CD8-positive, alpha-beta memory T cell (primary cell): ENCODE measurements around the gene DNAAF8. TPM values are rescaled to one million over a fixed set of nuclear protein-coding genes. Genes with fewer than 3 reads are reported as not detected.
A peak's percentile ranks its signal among the peaks of the same experiment; 100 is the strongest.

Experiments
- CTCF ChIA-PET: fragments of 350-600 bp; sonication (Branson Sonifier 250); formaldehyde crosslinking; loops from one replicate; lab custom pipeline; 2021; ENCODE audit warnings: antibody characterized with exemption; lab: Charles Lee
- POLR2A ChIA-PET: fragments of 350-600 bp; sonication (Branson Sonifier 250); formaldehyde crosslinking; loops from one replicate; lab custom pipeline; 2021; ENCODE audit warnings: antibody characterized with exemption; lab: Charles Lee
- DNase-seq, 5 donors: peaks; one replicate each; pipeline versions ENCODE4 v3.0.0 to v3.0.0-alpha.2; 2020 to 2022; ENCODE audit warnings: mixed read lengths in 1 of 5
- H3K27ac ChIP-seq: one replicate; pipeline ENCODE4 v1.7.0; 2013; ENCODE audit warnings: low read depth, mild to moderate bottlenecking, low read length, moderate library complexity
- H3K27me3 ChIP-seq: 2 replicates; pipeline ENCODE4 v1.7.0; 2013; ENCODE audit warnings: low read length, mild to moderate bottlenecking; ENCODE audit not compliant: insufficient read depth, poor library complexity, severe bottlenecking
- H3K36me3 ChIP-seq: 2 replicates; pipeline ENCODE4 v1.7.0; 2013; ENCODE audit warnings: mild to moderate bottlenecking, low read length, moderate library complexity; ENCODE audit not compliant: insufficient read depth
- H3K4me1 ChIP-seq: 2 replicates; pipeline ENCODE4 v1.7.0; 2013; ENCODE audit warnings: mild to moderate bottlenecking, low read length, moderate library complexity; ENCODE audit not compliant: insufficient read depth
- H3K4me3 ChIP-seq: 2 replicates; pipeline ENCODE4 v1.7.0; 2013; ENCODE audit warnings: mild to moderate bottlenecking, low read length
- H3K9me3 ChIP-seq: 2 replicates; pipeline ENCODE4 v1.7.0; 2013; ENCODE audit warnings: mild to moderate bottlenecking, low read length
- H3K27ac Mint-ChIP-seq, 8 donors: one replicate each; pipeline ENCODE4 v1.8.0; 2020 to 2021; ENCODE audit warnings: mixed read lengths in 8 of 8, mild to moderate bottlenecking in 6 of 8, inconsistent platforms in 3 of 8, moderate library complexity in 3 of 8
- H3K27me3 Mint-ChIP-seq, 2 donors: one replicate each; pipeline ENCODE4 v1.8.0; 2020 to 2021; ENCODE audit warnings: mixed read lengths in 2 of 2, mild to moderate bottlenecking in 1 of 2, moderate library complexity in 1 of 2
- H3K36me3 Mint-ChIP-seq, 3 donors: one replicate each; pipeline ENCODE4 v1.8.0; 2020 to 2021; ENCODE audit warnings: mixed read lengths in 3 of 3, inconsistent platforms in 1 of 3, mild to moderate bottlenecking in 1 of 3
- H3K4me1 Mint-ChIP-seq, 3 donors: one replicate each; pipeline ENCODE4 v1.8.0; 2020 to 2021; ENCODE audit warnings: mixed read lengths in 3 of 3, inconsistent platforms in 1 of 3, mild to moderate bottlenecking in 1 of 3
- H3K4me3 Mint-ChIP-seq, 7 donors: one replicate each; pipeline ENCODE4 v1.8.0; 2020 to 2021; ENCODE audit warnings: mixed read lengths in 7 of 7, mild to moderate bottlenecking in 6 of 7, moderate library complexity in 4 of 7, inconsistent platforms in 2 of 7
- H3K9me3 Mint-ChIP-seq, 5 donors: one replicate each; pipeline ENCODE4 v1.8.0; 2020 to 2022; ENCODE audit warnings: mixed read lengths in 5 of 5, mild to moderate bottlenecking in 3 of 5, moderate library complexity in 2 of 5, inconsistent platforms in 1 of 5
- polyA plus RNA-seq: library from polyadenylated mRNA; unstranded; fragments of 300-500 nt; fragmentation: Illumina TruSeq; gene quantifications from one replicate; pipeline ENCODE4 v1.2.3, GENCODE V29; 2021
- total RNA-seq, 2 experiments: library from RNA; stranded (reverse); gene quantifications; one replicate each; pipeline ENCODE4 v1.2.3, GENCODE V29; 2021

Gene DNAAF8
- total and polyA plus RNA-seq, 3 experiments from 2014 or later = 0.15 to 0.35 (median 0.31) TPM

- Histone ChIP-seq H3K9me3 (no peaks in the 10 kb centered on the region), H3K36me3 (peaks cover under 1% of the 10 kb centered on the region), H3K4me1 (peaks cover 12% of the 10 kb centered on the region), H3K27ac (no peak overlapping the region), H3K27me3 (no peaks in the 10 kb centered on the region), H3K4me3 (no peak overlapping the region)
- Mint-ChIP-seq H3K4me3 (no peak overlapping the region), H3K27me3 (no peaks in the 10 kb centered on the region), H3K9me3 (no peaks in the 10 kb centered on the region), H3K27ac (no peak overlapping the region), H3K36me3 (peaks cover 0 to 48% (median 0%) of the 10 kb centered on the region in 3 donors), H3K4me1 (peaks cover 5 to 16% (median 7%) of the 10 kb centered on the region in 3 donors)
- DNase-seq = peak in 1 of 5 donors; percentile 26
- ChIA-PET POLR2A (no interaction called here), CTCF (no interaction called here)
Measured at GRCh38 chr16:4688674-4689045, 45.7 kb upstream of the DNAAF8 start.

GRCh38 chr16:4689091-4689671 is 45.2 kb upstream of the DNAAF8 start:
- Histone ChIP-seq H3K36me3 (no peaks in the 10 kb centered on the region), H3K9me3 (no peaks in the 10 kb centered on the region), H3K27me3 (no peaks in the 10 kb centered on the region), H3K27ac (no peak overlapping the region), H3K4me3 (no peak overlapping the region), H3K4me1 (peaks cover 12% of the 10 kb centered on the region)
- Mint-ChIP-seq H3K36me3 (peaks cover 0 to 48% (median 0%) of the 10 kb centered on the region in 3 donors), H3K4me3 (no peak overlapping the region), H3K4me1 (peaks cover 5 to 16% (median 7%) of the 10 kb centered on the region in 3 donors), H3K27ac (peak overlapping the region in 1 of 8 donors; percentile 83), H3K27me3 (no peaks in the 10 kb centered on the region), H3K9me3 (no peaks in the 10 kb centered on the region)
- POLR2A ChIA-PET = no interaction called here
- CTCF ChIA-PET = interaction anchor here (0.7 kb wide), 1 partner anchor 23 kb away, joined by 3 read pairs; no protein-coding TSS in a partner anchor
- DNase-seq = peak in 1 of 5 donors; percentile 45

- H3K27me3 Mint-ChIP-seq = peaks cover 0 to under 1% of the 10 kb centered on the region in 2 donors
- H3K36me3 ChIP-seq = peaks cover 4% of the 10 kb centered on the region
- H3K27me3 ChIP-seq = no peaks in the 10 kb centered on the region
- peaks cover 21% of the 10 kb centered on the region for H3K4me1 ChIP-seq
- H3K4me3 Mint-ChIP-seq = peak overlapping the region in 1 of 7 donors; percentile 18
- no peak overlapping the region for H3K4me3 ChIP-seq
- peaks cover 0 to 40% (median 0%) of the 10 kb centered on the region in 3 donors for H3K36me3 Mint-ChIP-seq
- peak in 1 of 5 donors; percentile 45 for DNase-seq
- H3K4me1 Mint-ChIP-seq = peaks cover 5 to 22% (median 8%) of the 10 kb centered on the region in 3 donors
- CTCF ChIA-PET = no interaction called here
- H3K27ac Mint-ChIP-seq = peak overlapping the region in 2 of 8 donors; percentile 57 to 82
- no peak overlapping the region for H3K27ac ChIP-seq
- H3K9me3 ChIP-seq = no peaks in the 10 kb centered on the region
- no peaks in the 10 kb centered on the region for H3K9me3 Mint-ChIP-seq
- POLR2A ChIA-PET = no interaction called here
Measured at GRCh38 chr16:4689864-4690704, 44.3 kb upstream of the DNAAF8 start.

- DNase-seq = peak in 1 of 5 donors; percentile 38
- Histone ChIP-seq H3K4me1 (peaks cover 28% of the 10 kb centered on the region), H3K27me3 (no peaks in the 10 kb centered on the region), H3K27ac (no peak overlapping the region), H3K36me3 (peaks cover 11% of the 10 kb centered on the region), H3K4me3 (no peak overlapping the region), H3K9me3 (no peaks in the 10 kb centered on the region)
- H3K9me3 Mint-ChIP-seq = no peaks in the 10 kb centered on the region
- POLR2A ChIA-PET = no interaction called here
- CTCF ChIA-PET = no interaction called here
- peak overlapping the region in 6 of 8 donors; percentile 23 to 94 (median 61) for H3K27ac Mint-ChIP-seq
- peak overlapping the region; percentile 39 to 57 (median 48) for H3K4me3 Mint-ChIP-seq
- peaks cover 0 to 4% of the 10 kb centered on the region in 2 donors for H3K27me3 Mint-ChIP-seq
- peaks cover 5 to 28% (median 13%) of the 10 kb centered on the region in 3 donors for H3K4me1 Mint-ChIP-seq
- H3K36me3 Mint-ChIP-seq = peaks cover 0 to 43% (median 0%) of the 10 kb centered on the region in 3 donors
Measured at GRCh38 chr16:4690946-4691665, 43.2 kb upstream of the DNAAF8 start.

GRCh38 chr16:4691666-4692412 is 42.5 kb upstream of the DNAAF8 start:
- Histone ChIP-seq H3K4me3 (no peak overlapping the region), H3K9me3 (no peaks in the 10 kb centered on the region), H3K27ac (no peak overlapping the region), H3K4me1 (peaks cover 28% of the 10 kb centered on the region), H3K36me3 (peaks cover 14% of the 10 kb centered on the region), H3K27me3 (no peaks in the 10 kb centered on the region)
- Mint-ChIP-seq H3K9me3 (no peaks in the 10 kb centered on the region), H3K36me3 (peaks cover 0 to 44% (median 0%) of the 10 kb centered on the region in 3 donors), H3K27ac (peak overlapping the region in 6 of 8 donors; percentile 23 to 94 (median 52)), H3K27me3 (peaks cover 0 to 4% of the 10 kb centered on the region in 2 donors), H3K4me3 (peak overlapping the region in 5 of 7 donors; percentile 42 to 89 (median 53)), H3K4me1 (peaks cover 5 to 28% (median 13%) of the 10 kb centered on the region in 3 donors)
- ChIA-PET POLR2A (interaction anchor here (0.6 to 0.7 kb wide), 2 partner anchors 43 to 137 kb away, joined by 3 read pairs; partner anchors contain the start of genes ANKS3 and DNAAF8), CTCF (interaction anchor here (1.2 kb wide), 1 partner anchor 68 kb away, joined by 3 read pairs; no protein-coding TSS in a partner anchor)
- peak in 1 of 5 donors; percentile 45 for DNase-seq

- Histone ChIP-seq H3K4me1 (peaks cover 28% of the 10 kb centered on the region), H3K9me3 (no peaks in the 10 kb centered on the region), H3K36me3 (peaks cover 14% of the 10 kb centered on the region), H3K4me3 (peak overlapping the region; percentile 88), H3K27me3 (no peaks in the 10 kb centered on the region), H3K27ac (peak overlapping the region; percentile 57)
- Mint-ChIP-seq H3K27me3 (peaks cover 0 to 4% of the 10 kb centered on the region in 2 donors), H3K9me3 (no peaks in the 10 kb centered on the region), H3K36me3 (peaks cover 0 to 44% (median 0%) of the 10 kb centered on the region in 3 donors), H3K4me3 (peak overlapping the region; percentile 80 to 94 (median 87)), H3K4me1 (peaks cover 5 to 28% (median 13%) of the 10 kb centered on the region in 3 donors), H3K27ac (peak overlapping the region; percentile 53 to 96 (median 89))
- CTCF ChIA-PET = interaction anchor here (0.8 to 3.2 kb wide), 4 partner anchors 10 to 69 kb away, joined by 3 to 9 read pairs (median 4); partner anchors contain the start of gene DNAAF8
- DNase-seq = peak in 3 of 5 donors; percentile 12 to 47 (median 30)
- POLR2A ChIA-PET = interaction anchor here (0.6 to 1.4 kb wide), 6 partner anchors 22 to 138 kb away, joined by 3 to 10 read pairs (median 6); partner anchors contain the start of genes ANKS3, DNAAF8 and MGRN1
Measured at GRCh38 chr16:4692460-4693295, 41.7 kb upstream of the DNAAF8 start.
